C4-2B (cell line): Measurements from ENCODE around the gene GALNT17.

ENCODE experiments used
- H3K27ac ChIP-seq: fragments of 450-650 bp; 2 replicates; pipeline ENCODE4 v1.5.1; 2017
- CTCF ChIP-seq: fragments of 450-650 bp; conservative IDR thresholded peaks from 2 replicates; pipeline ENCODE4 v1.5.1; 2017; ENCODE audit warnings: mild to moderate bottlenecking
- ZFX ChIP-seq: fragments of 450-650 bp; IDR thresholded peaks from 2 replicates; pipeline ENCODE4 v1.6.1; 2017

Gene GALNT17

DNA sequence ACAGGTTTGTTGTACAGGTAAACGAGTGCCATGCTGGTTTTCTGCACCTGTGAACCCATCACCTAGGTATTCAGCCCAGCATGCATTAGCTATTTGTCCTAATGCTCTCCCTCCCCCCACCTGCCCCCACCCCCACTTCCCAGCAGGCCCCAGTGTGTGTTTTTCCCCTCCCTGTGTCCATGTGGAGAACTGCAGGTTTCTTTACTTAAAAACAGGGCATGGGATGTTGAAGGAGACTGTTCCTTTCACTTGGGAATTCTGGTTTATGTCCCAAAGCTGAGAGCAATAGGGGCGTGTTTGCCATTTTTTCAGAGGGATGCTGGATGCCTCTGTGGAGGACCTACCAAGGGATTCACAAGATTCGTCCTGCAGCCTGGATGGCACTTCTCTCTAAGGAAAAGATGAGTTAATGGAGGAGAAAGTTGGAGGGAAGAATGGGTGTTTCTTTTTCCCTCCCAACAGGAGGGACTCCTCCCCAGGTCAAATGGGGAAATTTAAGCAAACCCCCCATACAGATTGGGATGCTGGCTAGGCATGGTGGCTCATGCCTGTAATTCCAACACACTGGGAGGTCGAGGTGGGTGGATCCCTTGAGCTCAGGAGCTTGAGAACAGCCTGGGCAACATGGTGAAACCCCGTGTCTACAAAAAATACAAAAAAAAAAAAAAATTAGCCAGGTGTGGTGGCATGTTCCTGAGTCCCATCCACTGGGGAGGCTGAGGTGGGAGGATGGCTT, 136.0 kb downstream of the GALNT17 start:
- no peak overlapping the region for H3K27ac ChIP-seq
- TF ChIP-seq ZFX (no peak), CTCF (no peak)

DNA sequence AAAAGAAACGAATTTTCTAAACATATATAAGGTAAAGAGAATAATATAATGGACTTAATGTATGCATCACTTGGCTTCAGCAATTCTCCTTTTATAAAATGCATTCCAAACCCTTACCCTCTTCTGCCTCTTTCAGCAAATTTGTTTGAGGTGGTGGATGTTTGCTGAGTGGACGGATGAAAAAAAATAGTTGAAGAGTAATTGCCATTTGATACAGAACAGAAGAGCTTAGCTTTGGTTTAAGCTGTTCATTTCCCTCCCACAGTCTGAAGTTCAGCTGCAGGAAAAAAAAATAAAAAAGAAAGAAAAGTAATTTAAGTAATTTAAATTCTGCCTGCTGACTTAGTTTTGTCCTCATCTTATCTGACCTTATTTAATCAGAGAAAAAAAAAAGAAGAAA, 138.6 kb downstream of the GALNT17 start:
- no peak overlapping the region for H3K27ac ChIP-seq
- TF ChIP-seq CTCF: no peak
- TF ChIP-seq ZFX: no peak

DNA sequence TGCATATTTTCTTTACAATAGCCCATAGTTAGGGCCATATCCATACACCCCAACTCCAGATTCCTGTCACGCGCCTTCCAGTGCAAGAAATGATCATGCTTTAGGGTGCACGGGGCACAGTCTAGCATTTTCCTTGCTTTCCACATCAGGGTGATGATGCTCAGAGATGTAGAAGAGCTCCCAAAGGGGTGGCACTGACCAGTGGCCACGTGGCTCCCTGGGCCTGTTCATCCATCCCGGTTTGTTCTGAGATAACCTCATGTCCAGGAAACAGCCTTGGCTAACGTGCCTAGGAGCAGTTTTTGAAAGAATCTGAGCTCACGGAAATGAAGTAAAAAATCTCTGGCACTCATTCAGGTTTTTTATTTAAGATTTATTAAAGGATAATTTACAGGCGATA, 139.3 kb downstream of the GALNT17 start:
- H3K27ac ChIP-seq: no peak overlapping the region
- TF ChIP-seq CTCF (no peak), ZFX (no peak)

DNA sequence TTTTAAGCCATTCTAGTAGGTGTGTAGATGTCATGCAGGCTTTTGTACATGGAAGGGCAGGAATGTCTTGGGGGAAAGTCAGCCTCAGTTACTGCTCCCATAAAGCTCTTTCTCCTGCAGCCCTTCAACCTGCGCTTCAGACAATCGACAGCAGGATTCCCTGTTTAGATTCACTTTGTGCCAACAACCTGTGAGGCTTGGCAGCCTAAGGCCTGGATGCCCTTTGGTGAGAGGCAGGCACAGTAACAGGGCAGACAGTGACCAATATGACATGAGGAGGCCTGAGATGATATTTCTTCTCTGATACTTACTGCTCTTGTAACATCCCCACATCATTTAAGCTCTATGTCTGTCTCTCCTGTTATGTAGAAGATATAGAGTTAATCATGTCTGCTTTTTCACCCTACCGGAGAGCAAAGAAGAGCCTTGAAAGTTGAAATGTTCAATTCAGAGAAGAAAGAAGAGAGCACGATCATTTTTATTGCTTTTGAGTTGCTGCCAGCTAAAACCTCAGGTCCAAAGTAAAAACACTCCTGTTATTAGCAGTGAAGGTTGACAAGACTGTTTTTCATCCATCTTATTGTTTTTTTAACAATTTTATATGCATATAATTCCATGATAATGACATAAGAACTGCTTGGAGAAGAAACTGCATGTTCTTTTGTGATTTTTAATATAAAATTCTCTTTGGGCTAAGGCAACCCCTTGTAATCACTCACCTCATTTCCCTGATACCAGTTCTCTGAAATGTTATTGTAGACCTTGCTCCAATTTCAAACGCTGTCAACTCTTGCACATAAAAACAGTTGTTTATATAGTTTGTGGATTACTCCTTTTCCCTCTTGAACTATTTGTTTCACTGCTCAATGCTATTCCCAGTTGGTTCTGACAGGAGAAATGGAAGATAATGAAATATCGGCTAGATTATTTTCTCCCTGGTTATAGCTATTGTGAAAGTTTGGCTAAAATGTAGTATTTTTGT, 140.9 kb downstream of the GALNT17 start:
- H3K27ac ChIP-seq: no peak overlapping the region
- TF ChIP-seq ZFX (no peak), CTCF (no peak)

- H3K27ac ChIP-seq: no peak overlapping the region
- TF ChIP-seq CTCF (no peak), ZFX (no peak)
Observed at GRCh38 chr7:71278257-71278656, 146.3 kb downstream of the GALNT17 start.

- TF ChIP-seq ZFX (no peak), CTCF (no peak)
- H3K27ac ChIP-seq: no peak overlapping the region
Observed at GRCh38 chr7:71281261-71281660, 149.3 kb downstream of the GALNT17 start.

GRCh38 chr7:71283802-71284201, 151.9 kb downstream of the GALNT17 start:
- H3K27ac ChIP-seq: no peak overlapping the region
- TF ChIP-seq ZFX: no peak
- TF ChIP-seq CTCF: no peak
